ENCODE data around the gene IL1R1.

GRCh38 chr2:102129951-102130646 is 12.4 kb upstream of the IL1R1 start:
- no peak for TF ChIP-seq FOXA1 (IDR thresholded peaks at IDR 0.05)
- TF ChIP-seq CTCF (IDR thresholded peaks at IDR 0.05; ENCODE audit: low read depth, low read length, missing input control), result no peak
- TF ChIP-seq RXRA (IDR thresholded peaks at IDR 0.05), result no peak
- no peak for TF ChIP-seq TAF1 (conservative IDR thresholded peaks at IDR 0.05)
- TF ChIP-seq YY1 (IDR thresholded peaks at IDR 0.05), result no peak
- TF ChIP-seq, protein P1, sequence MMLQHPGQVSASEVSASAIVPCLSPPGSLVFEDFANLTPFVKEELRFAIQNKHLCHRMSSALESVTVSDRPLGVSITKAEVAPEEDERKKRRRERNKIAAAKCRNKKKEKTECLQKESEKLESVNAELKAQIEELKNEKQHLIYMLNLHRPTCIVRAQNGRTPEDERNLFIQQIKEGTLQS (IDR thresholded peaks at IDR 0.05), result no peak
- no peak for TF ChIP-seq REST (IDR thresholded peaks at IDR 0.05)
- TF ChIP-seq EGR1 (IDR thresholded peaks at IDR 0.05; ENCODE audit: low read depth in 2 of 2), result no peak
- TF ChIP-seq, protein P2, sequence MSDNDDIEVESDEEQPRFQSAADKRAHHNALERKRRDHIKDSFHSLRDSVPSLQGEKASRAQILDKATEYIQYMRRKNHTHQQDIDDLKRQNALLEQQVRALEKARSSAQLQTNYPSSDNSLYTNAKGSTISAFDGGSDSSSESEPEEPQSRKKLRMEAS (IDR thresholded peaks at IDR 0.05), result no peak
- TF ChIP-seq JUND (IDR thresholded peaks at IDR 0.05), result no peak
- TF ChIP-seq RAD21 (IDR thresholded peaks at IDR 0.05), result no peak
- TF ChIP-seq GABPA (IDR thresholded peaks at IDR 0.05 in 1 of 2, conservative IDR thresholded peaks at IDR 0.05 in 1 of 2), result no peak
- no peak for TF ChIP-seq SP1 (IDR thresholded peaks at IDR 0.05)
- no peak for TF ChIP-seq HNF4A (conservative IDR thresholded peaks at IDR 0.05)
